H1 (cell line): ENCODE measurements around the gene KCNG3. TPM values are rescaled to one million over a fixed set of nuclear protein-coding genes. Genes with fewer than 3 reads are reported as not detected.

Experiments
- CTCF ChIA-PET: fragments of 300-600 bp; sonication (Branson Sonifier 250); formaldehyde crosslinking; loops from one replicate; lab custom pipeline; 2021; ENCODE audit not compliant: partially characterized antibody; lab: Charles Lee
- POLR2A ChIA-PET: fragments of 300-600 bp; sonication (Branson Sonifier 250); formaldehyde crosslinking; loops from one replicate; lab custom pipeline; 2021; ENCODE audit warnings: inconsistent platforms; ENCODE audit not compliant: partially characterized antibody; lab: Charles Lee
- DNase-seq, 2 experiments: peaks; one replicate each; pipeline versions ENCODE4 v3.0.0 to v3.0.0-alpha.2; 2010 to 2022; ENCODE audit warnings: low spot score in 2 of 2, low read depth in 1 of 2, mixed read lengths in 1 of 2
- FAIRE-seq: peaks from 2 replicates; lab custom pipeline; 2011; peaks lifted over from hg19 to GRCh38; lab: Jason Lieb, UNC
- H2AFZ ChIP-seq: 2 replicates; pipeline ENCODE4 v1.8.1; 2012; ENCODE audit warnings: low read length, inconsistent platforms
- H2AK5ac ChIP-seq: 2 replicates; pipeline ENCODE4 v1.6.1; 2013; ENCODE audit warnings: low read depth, low read length
- H2BK120ac ChIP-seq: replicated peaks from 2 replicates; pipeline ENCODE3; 2013; ENCODE audit warnings: low read depth, low read length, inconsistent platforms
- H2BK12ac ChIP-seq: 2 replicates; pipeline ENCODE4 v1.6.1; 2013; ENCODE audit warnings: low read depth, low read length
- H2BK15ac ChIP-seq: 2 replicates; pipeline ENCODE4 v1.6.1; 2013; ENCODE audit warnings: low read length
- H2BK20ac ChIP-seq: 2 replicates; pipeline ENCODE4 v1.6.1; 2013; ENCODE audit warnings: low read length
- H2BK5ac ChIP-seq: 2 replicates; pipeline ENCODE4 v1.6.1; 2013; ENCODE audit warnings: low read depth, low read length
- H3K14ac ChIP-seq: 2 replicates; pipeline ENCODE4 v1.6.1; 2013; ENCODE audit warnings: inconsistent platforms; ENCODE audit not compliant: insufficient read length
- H3K18ac ChIP-seq: 2 replicates; pipeline ENCODE4 v1.6.1; 2013; ENCODE audit warnings: low read length; ENCODE audit errors: extremely low read depth
- H3K23ac ChIP-seq: 2 replicates; pipeline ENCODE4 v1.6.1; 2013; ENCODE audit warnings: inconsistent platforms; ENCODE audit not compliant: insufficient read length
- H3K23me2 ChIP-seq: 2 replicates; pipeline ENCODE4 v1.6.1; 2013; ENCODE audit warnings: low read depth, low read length
- H3K27ac ChIP-seq: 2 replicates; pipeline ENCODE4 v1.6.1; 2011; ENCODE audit warnings: low read depth, low read length, inconsistent platforms
- H3K27me3 ChIP-seq, 4 experiments: replicated peaks in 1 of 4; 1 replicate in 1 of 4; 2 replicates in 3 of 4; pipeline versions ENCODE4 v1.6.1 to v1.8.1; 2011 to 2013; ENCODE audit warnings: low read length in 3 of 4, mild to moderate bottlenecking in 3 of 4, inconsistent platforms in 2 of 4, mixed read lengths in 2 of 4, moderate library complexity in 1 of 4; ENCODE audit not compliant: control insufficient read depth in 3 of 4, insufficient read depth in 3 of 4; ENCODE audit errors: extremely low read depth in 1 of 4
- H3K36me3 ChIP-seq, 4 experiments: 2 replicates each; pipeline versions ENCODE4 v1.6.1 to v1.8.1; 2011 to 2013; ENCODE audit warnings: mild to moderate bottlenecking in 4 of 4, low read length in 3 of 4, moderate library complexity in 2 of 4, control low read depth in 1 of 4, inconsistent platforms in 1 of 4; ENCODE audit not compliant: insufficient read depth in 4 of 4, control insufficient read depth in 2 of 4
- H3K4ac ChIP-seq: replicated peaks from 2 replicates; pipeline ENCODE3; 2013; ENCODE audit warnings: low read length, low read depth, mixed read lengths, inconsistent platforms; ENCODE audit not compliant: insufficient read length
- H3K4me1 ChIP-seq, 4 experiments: replicated peaks in 1 of 4; 1 replicate in 1 of 4; 2 replicates in 3 of 4; pipeline versions ENCODE4 v1.6.1 to v1.8.1; 2011 to 2013; ENCODE audit warnings: low read length in 3 of 4, inconsistent platforms in 2 of 4, mixed read lengths in 1 of 4; ENCODE audit not compliant: insufficient read depth in 4 of 4, control insufficient read depth in 3 of 4
- H3K4me2 ChIP-seq, 2 experiments: 2 replicates each; pipeline versions ENCODE4 v1.6.1 to v1.8.1; 2011 to 2013; ENCODE audit warnings: low read depth in 2 of 2, low read length in 2 of 2, control low read depth in 1 of 2, inconsistent platforms in 1 of 2, mild to moderate bottlenecking in 1 of 2; ENCODE audit not compliant: insufficient read depth in 1 of 2
- H3K4me3 ChIP-seq, 4 experiments: fragments of 200-600, 300-600 bp in 1 of 4; sonication (generic), shearing (Covaris generic), sonication (Bioruptor Twin) in 1 of 4; 2 replicates each; pipeline versions ENCODE4 v1.5.1 to v1.8.1; 2011 to 2016; ENCODE audit warnings: low read length in 4 of 4, low read depth in 3 of 4, control low read depth in 2 of 4, inconsistent platforms in 2 of 4, mild to moderate bottlenecking in 2 of 4, mixed read lengths in 1 of 4, moderate library complexity in 1 of 4; ENCODE audit not compliant: insufficient read depth in 2 of 4; ENCODE audit errors: extremely low read depth in 1 of 4
- H3K56ac ChIP-seq: replicated peaks from 2 replicates; pipeline ENCODE3; 2013; ENCODE audit warnings: low read depth, mild to moderate bottlenecking, mixed read lengths, low read length, inconsistent platforms; ENCODE audit not compliant: insufficient read length
- H3K79me1 ChIP-seq: 2 replicates; pipeline ENCODE4 v1.6.1; 2013; ENCODE audit warnings: low read depth, low read length, control low read depth
- H3K79me2 ChIP-seq, 2 experiments: 2 replicates each; pipeline versions ENCODE4 v1.6.1 to v1.8.1; 2012 to 2013; ENCODE audit warnings: low read length in 2 of 2, mild to moderate bottlenecking in 2 of 2, inconsistent platforms in 1 of 2; ENCODE audit not compliant: insufficient read depth in 2 of 2, control insufficient read depth in 1 of 2
- H3K9ac ChIP-seq, 4 experiments: replicated peaks in 1 of 4; 1 replicate in 1 of 4; 2 replicates in 3 of 4; pipeline versions ENCODE4 v1.6.1 to v1.8.1; 2011 to 2013; ENCODE audit warnings: low read depth in 3 of 4, low read length in 3 of 4, control low read depth in 2 of 4, mild to moderate bottlenecking in 2 of 4, moderate library complexity in 2 of 4, inconsistent platforms in 1 of 4; ENCODE audit errors: extremely low read depth in 1 of 4
- H3K9me3 ChIP-seq, 2 experiments: 2 replicates each; pipeline versions ENCODE4 v1.6.1 to v1.8.1; 2012 to 2013; ENCODE audit warnings: mild to moderate bottlenecking in 2 of 2, moderate library complexity in 2 of 2, control low read depth in 1 of 2, inconsistent platforms in 1 of 2, low read depth in 1 of 2, low read length in 1 of 2, mixed read lengths in 1 of 2; ENCODE audit not compliant: insufficient read depth in 2 of 2
- H4K20me1 ChIP-seq, 2 experiments: replicated peaks in 1 of 2; 2 replicates each; pipeline versions ENCODE3 to v1.8.1; 2011 to 2013; ENCODE audit warnings: inconsistent platforms in 2 of 2, low read length in 2 of 2, mild to moderate bottlenecking in 1 of 2; ENCODE audit not compliant: insufficient read depth in 2 of 2, control insufficient read depth in 1 of 2
- H4K5ac ChIP-seq: 2 replicates; pipeline ENCODE4 v1.6.1; 2013; ENCODE audit warnings: low read length, low read depth, mixed read lengths, inconsistent platforms; ENCODE audit not compliant: insufficient read length
- H4K8ac ChIP-seq: 2 replicates; pipeline ENCODE4 v1.8.0; 2013; ENCODE audit warnings: mild to moderate bottlenecking, moderate library complexity, low read length, inconsistent platforms; ENCODE audit not compliant: insufficient read depth; ENCODE audit errors: extremely low read depth
- H4K91ac ChIP-seq: replicated peaks from 2 replicates; pipeline ENCODE3; 2013; ENCODE audit warnings: low read length, mixed read lengths, inconsistent platforms; ENCODE audit not compliant: insufficient read length
- BACH1 ChIP-seq: IDR thresholded peaks from 2 replicates; pipeline ENCODE4 v1.6.1; 2012; ENCODE audit warnings: low read length, improper control_type of control experiment
- BCL11A ChIP-seq, 2 experiments: IDR thresholded peaks; one replicate each; pipeline ENCODE4 v1.6.1; 2011; ENCODE audit warnings: low read depth in 2 of 2, low read length in 2 of 2, mild to moderate bottlenecking in 2 of 2
- KDM5A ChIP-seq: fragments of 200-600 bp; IDR thresholded peaks from 2 replicates; pipeline ENCODE4 v1.7.1; 2012; ENCODE audit warnings: mild to moderate bottlenecking, low read length, inconsistent platforms, mixed read lengths
- NRF1 ChIP-seq: IDR thresholded peaks from 2 replicates; pipeline ENCODE4 v1.6.1; 2011; ENCODE audit warnings: mild to moderate bottlenecking, low read depth, low read length, improper control_type of control experiment
- WGBS, 2 experiments: shearing (Covaris generic) in 1 of 2; methylation state at CpG; one replicate each; pipeline versions ENCODE4 v1.1.6 to v1.1.7; 2013 to 2015; ENCODE audit warnings: low lambda C conversion rate in 2 of 2, mixed read lengths in 2 of 2, inconsistent platforms in 1 of 2, low coverage in 1 of 2, missing lambda C conversion rate in 1 of 2; ENCODE audit not compliant: insufficient replicate concordance in 2 of 2, insufficient coverage in 1 of 2, insufficient read length in 1 of 2; ENCODE audit errors: extremely low coverage in 1 of 2, missing lambda C conversion rate in 1 of 2; 5-methylcytosine and 5-hydroxymethylcytosine counted together
- polyA plus RNA-seq, 7 experiments: library from polyadenylated mRNA; depleted of rRNA in 3 of 7; stranded (reverse) in 5 of 7; unstranded in 2 of 7; fragments of >200 nt in 5 of 7; fragments of 200-250 nt in 2 of 7; gene quantifications; 1 replicate in 5 of 7; 2 replicates in 1 of 7; 4 replicates in 1 of 7; pipeline versions ENCODE4 v1.2.1 to v1.2.3, GENCODE V29; 2011 to 2013; ENCODE audit warnings: missing spikeins in 2 of 7, mixed read lengths in 2 of 7
- total RNA-seq: library from RNA; stranded (reverse); fragmentation: NEBNext Ultra II Directional; extraction: Animal tissue kit (Norgen Biotek cat#: 25700); gene quantifications from 2 replicates; pipeline ENCODE4 v1.2.1, GENCODE V29; 2021
- TF ChIP-seq, protein P1 (sequence below): IDR thresholded peaks from 2 replicates; pipeline ENCODE4 v1.6.1; 2011; ENCODE audit warnings: low read length, improper control_type of control experiment
- TF ChIP-seq, protein P2 (sequence below): IDR thresholded peaks from 2 replicates; pipeline ENCODE4 v1.6.1; 2012; ENCODE audit warnings: inconsistent platforms
- TF ChIP-seq, protein P3 (sequence below), 3 experiments: IDR thresholded peaks; 1 replicate in 2 of 3; 2 replicates in 1 of 3; pipeline versions ENCODE4 v1.5.1 to v1.6.1; 2011; ENCODE audit warnings: low read length in 3 of 3, mild to moderate bottlenecking in 3 of 3, inconsistent platforms in 2 of 3, low read depth in 1 of 3, moderate library complexity in 1 of 3; ENCODE audit not compliant: insufficient read depth in 1 of 3; ENCODE audit errors: control extremely low read depth in 1 of 3

KCNG3 gene
- total and polyA plus RNA-seq, 2 of the 8 experiments (the other 6 are each of a cell fraction or from before 2014, with no cell fraction given) = 8.1 to 21.3 TPM

DNA sequence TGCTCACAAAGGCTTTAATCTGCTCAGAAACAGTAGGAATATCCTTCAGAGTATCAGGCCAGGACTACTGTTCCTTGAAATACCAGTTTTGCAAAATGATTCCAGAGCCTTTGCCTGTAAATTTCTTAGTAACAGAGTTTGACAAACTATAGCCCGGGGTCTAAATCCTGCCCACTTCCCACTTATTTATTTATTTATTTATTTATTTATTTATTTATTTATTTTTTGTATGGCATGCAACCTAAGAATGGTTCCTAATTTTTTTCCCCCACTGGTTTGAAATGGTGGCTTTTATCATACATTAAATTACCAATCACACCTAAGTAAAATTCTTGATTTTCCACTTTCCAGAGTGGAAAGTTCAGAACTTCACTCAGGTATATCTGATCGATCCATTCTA, 45.6 kb downstream of the KCNG3 start:
- Histone ChIP-seq H3K4me2 (no peak overlapping the region), H3K18ac (no peak overlapping the region), H3K23ac (no peak overlapping the region), H2BK12ac (no peak overlapping the region), H3K4ac (no peak overlapping the region), H3K23me2 (no peaks in the 10 kb centered on the region), H2BK15ac (no peak overlapping the region), H4K5ac (no peak overlapping the region), H2BK5ac (no peak overlapping the region), H2BK20ac (no peak overlapping the region), H2BK120ac (no peak overlapping the region), H3K4me3 (no peak overlapping the region), H3K27me3 (no peaks in the 10 kb centered on the region), H3K79me2 (peaks cover 4 to 68% of the 10 kb centered on the region in 2 experiments; a peak in 2 of 4 replicates), H2AFZ (no peak overlapping the region), H4K91ac (no peak overlapping the region), H3K9ac (no peak overlapping the region)
- POLR2A ChIA-PET = interaction anchor here (0.6 kb wide), 1 partner anchor 20 kb away, joined by 3 read pairs; no protein-coding TSS in a partner anchor
- FAIRE-seq = no peak
- no peak for TF ChIP-seq KDM5A
- TF ChIP-seq, protein P1, sequence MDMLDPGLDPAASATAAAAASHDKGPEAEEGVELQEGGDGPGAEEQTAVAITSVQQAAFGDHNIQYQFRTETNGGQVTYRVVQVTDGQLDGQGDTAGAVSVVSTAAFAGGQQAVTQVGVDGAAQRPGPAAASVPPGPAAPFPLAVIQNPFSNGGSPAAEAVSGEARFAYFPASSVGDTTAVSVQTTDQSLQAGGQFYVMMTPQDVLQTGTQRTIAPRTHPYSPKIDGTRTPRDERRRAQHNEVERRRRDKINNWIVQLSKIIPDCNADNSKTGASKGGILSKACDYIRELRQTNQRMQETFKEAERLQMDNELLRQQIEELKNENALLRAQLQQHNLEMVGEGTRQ = no peak
- TF ChIP-seq, protein P2, sequence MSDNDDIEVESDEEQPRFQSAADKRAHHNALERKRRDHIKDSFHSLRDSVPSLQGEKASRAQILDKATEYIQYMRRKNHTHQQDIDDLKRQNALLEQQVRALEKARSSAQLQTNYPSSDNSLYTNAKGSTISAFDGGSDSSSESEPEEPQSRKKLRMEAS = no peak
- TF ChIP-seq BACH1 = no peak
- TF ChIP-seq NRF1 = no peak
- TF ChIP-seq, protein P3, sequence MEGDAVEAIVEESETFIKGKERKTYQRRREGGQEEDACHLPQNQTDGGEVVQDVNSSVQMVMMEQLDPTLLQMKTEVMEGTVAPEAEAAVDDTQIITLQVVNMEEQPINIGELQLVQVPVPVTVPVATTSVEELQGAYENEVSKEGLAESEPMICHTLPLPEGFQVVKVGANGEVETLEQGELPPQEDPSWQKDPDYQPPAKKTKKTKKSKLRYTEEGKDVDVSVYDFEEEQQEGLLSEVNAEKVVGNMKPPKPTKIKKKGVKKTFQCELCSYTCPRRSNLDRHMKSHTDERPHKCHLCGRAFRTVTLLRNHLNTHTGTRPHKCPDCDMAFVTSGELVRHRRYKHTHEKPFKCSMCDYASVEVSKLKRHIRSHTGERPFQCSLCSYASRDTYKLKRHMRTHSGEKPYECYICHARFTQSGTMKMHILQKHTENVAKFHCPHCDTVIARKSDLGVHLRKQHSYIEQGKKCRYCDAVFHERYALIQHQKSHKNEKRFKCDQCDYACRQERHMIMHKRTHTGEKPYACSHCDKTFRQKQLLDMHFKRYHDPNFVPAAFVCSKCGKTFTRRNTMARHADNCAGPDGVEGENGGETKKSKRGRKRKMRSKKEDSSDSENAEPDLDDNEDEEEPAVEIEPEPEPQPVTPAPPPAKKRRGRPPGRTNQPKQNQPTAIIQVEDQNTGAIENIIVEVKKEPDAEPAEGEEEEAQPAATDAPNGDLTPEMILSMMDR (IDR thresholded peaks at IDR 0.05; ENCODE audit: control extremely low read depth in 1 of 3, insufficient read depth in 1 of 3, low read depth in 1 of 3, low read length in 3 of 3) = no peak
- no peak for TF ChIP-seq BCL11A (IDR thresholded peaks at IDR 0.05; ENCODE audit: low read depth in 2 of 2, low read length in 2 of 2)
- TF ChIP-seq, all 59 proteins: peak for 0
- H4K8ac ChIP-seq = no peak overlapping the region
- H3K79me1 ChIP-seq = peaks cover 8% of the 10 kb centered on the region; the same call in 1 of the 2 replicates
- CTCF ChIA-PET = interaction anchor here (1.7 kb wide), 1 partner anchor 9 kb away, joined by 10 read pairs; no protein-coding TSS in a partner anchor
- H3K9me3 ChIP-seq = no peaks in the 10 kb centered on the region
- peaks cover 5 to 17% (median 7%) of the 10 kb centered on the region in 4 experiments; a peak in 5 of 8 replicates for H3K36me3 ChIP-seq
- no peak overlapping the region for H3K14ac ChIP-seq
- no peak overlapping the region for H3K56ac ChIP-seq
- no peak overlapping the region for H2AK5ac ChIP-seq
- H4K20me1 ChIP-seq = peaks cover 2 to 6% of the 10 kb centered on the region in 2 experiments
- WGBS, 2 experiments = 95% methylated on average over 2 of the region's 2 CpGs; no CpG with 5 or more reads in 1 of the 2 experiments
- H3K27ac ChIP-seq = no peak overlapping the region
- DNase-seq = no peak
- peaks cover 0 to 3% (median 0%) of the 10 kb centered on the region in 4 experiments; a peak in 1 of 7 replicates for H3K4me1 ChIP-seq
